DND-41 (cell line): Measurements from ENCODE around the gene TOR1A.

Source experiments
- ATAC-seq: fragments of 200-7000 bp; cut with Tn5 transposase; 3 replicates; pipeline ENCODE4 v1.9.1; 2021; ENCODE audit warnings: low read depth; ENCODE audit not compliant: insufficient read depth
- DNase-seq: peaks from one replicate; pipeline ENCODE4 v3.0.0-alpha.2; 2020
- H2AFZ ChIP-seq: 2 replicates; pipeline ENCODE4 v1.6.0; 2012; ENCODE audit warnings: low read depth, low read length
- H3K27ac ChIP-seq: 2 replicates; pipeline ENCODE4 v1.5.1; 2012; ENCODE audit warnings: low read length, inconsistent platforms
- H3K27me3 ChIP-seq: fragments of 200-600 bp; sonication (generic); 2 replicates; pipeline ENCODE4 v1.6.0; 2012; ENCODE audit warnings: low read length, mild to moderate bottlenecking, inconsistent platforms; ENCODE audit not compliant: insufficient read depth, poor library complexity
- H3K36me3 ChIP-seq: 2 replicates; pipeline ENCODE4 v1.5.1; 2012; ENCODE audit warnings: low read length, inconsistent platforms; ENCODE audit not compliant: insufficient read depth
- H3K4me1 ChIP-seq: 2 replicates; pipeline ENCODE4 v1.5.1; 2012; ENCODE audit warnings: mild to moderate bottlenecking, low read length; ENCODE audit not compliant: insufficient read depth
- H3K4me2 ChIP-seq: 2 replicates; pipeline ENCODE4 v1.6.0; 2012; ENCODE audit warnings: mild to moderate bottlenecking, moderate library complexity, low read length, inconsistent platforms; ENCODE audit not compliant: insufficient read depth
- H3K4me3 ChIP-seq, 2 experiments: fragments of 200-600 bp in 1 of 2; shearing (Covaris generic) in 1 of 2; 2 replicates each; pipeline ENCODE4 v1.5.1; 2012 to 2016; ENCODE audit warnings: inconsistent platforms in 2 of 2, low read length in 2 of 2, mild to moderate bottlenecking in 2 of 2, low read depth in 1 of 2, moderate library complexity in 1 of 2
- H3K79me2 ChIP-seq: 2 replicates; pipeline ENCODE4 v1.6.0; 2012; ENCODE audit warnings: low read length, inconsistent platforms; ENCODE audit not compliant: insufficient read depth
- H3K9ac ChIP-seq: 2 replicates; pipeline ENCODE4 v1.6.0; 2012; ENCODE audit warnings: low read depth, mild to moderate bottlenecking, inconsistent platforms, low read length, moderate library complexity
- H3K9me3 ChIP-seq: 2 replicates; pipeline ENCODE4 v1.5.1; 2012; ENCODE audit warnings: low read length, moderate library complexity, mild to moderate bottlenecking, inconsistent platforms; ENCODE audit not compliant: insufficient read depth, severe bottlenecking
- H4K20me1 ChIP-seq: 2 replicates; pipeline ENCODE4 v1.6.0; 2012; ENCODE audit warnings: low read length; ENCODE audit not compliant: insufficient read depth
- CTCF ChIP-seq: IDR thresholded peaks from 2 replicates; pipeline ENCODE4 v1.5.1; 2012; ENCODE audit warnings: borderline replicate concordance, low read length, moderate library complexity, mild to moderate bottlenecking; ENCODE audit not compliant: poor library complexity, severe bottlenecking; ENCODE audit errors: extremely low read depth
- EZH2 ChIP-seq: IDR thresholded peaks from 3 replicates; pipeline ENCODE4 v1.6.1; 2012; ENCODE audit warnings: borderline replicate concordance, low read depth, mild to moderate bottlenecking, moderate library complexity, low read length, inconsistent platforms; ENCODE audit not compliant: severe bottlenecking

TOR1A gene

GRCh38 chr9:129826759-129827158, 2.8 kb upstream of the TOR1A start:
- no peak for DNase-seq
- H3K4me3 ChIP-seq = no peak overlapping the region
- H2AFZ ChIP-seq = no peak overlapping the region
- TF ChIP-seq EZH2 (no peak), CTCF (no peak)
- H3K36me3 ChIP-seq = peaks cover 52% of the 10 kb centered on the region
- H3K9me3 ChIP-seq = no peaks in the 10 kb centered on the region
- no peak overlapping the region for H3K27ac ChIP-seq
- no peak overlapping the region for H3K9ac ChIP-seq
- peaks cover 15% of the 10 kb centered on the region for H3K4me1 ChIP-seq
- peaks cover 20% of the 10 kb centered on the region for H3K79me2 ChIP-seq
- peaks cover 10% of the 10 kb centered on the region for H4K20me1 ChIP-seq
- H3K4me2 ChIP-seq = no peak overlapping the region
- no peaks in the 10 kb centered on the region for H3K27me3 ChIP-seq
- ATAC-seq = no peak

GRCh38 chr9:129826344-129826743, 2.4 kb upstream of the TOR1A start:
- H2AFZ ChIP-seq = no peak overlapping the region
- no peak for ATAC-seq
- no peak for DNase-seq
- TF ChIP-seq CTCF (no peak), EZH2 (no peak)
- H3K9ac ChIP-seq = no peak overlapping the region
- H3K4me2 ChIP-seq = no peak overlapping the region
- H3K9me3 ChIP-seq = no peaks in the 10 kb centered on the region
- H3K27me3 ChIP-seq = no peaks in the 10 kb centered on the region
- H3K36me3 ChIP-seq = peaks cover 52% of the 10 kb centered on the region
- H3K4me3 ChIP-seq = no peak overlapping the region
- H3K79me2 ChIP-seq = peaks cover 23% of the 10 kb centered on the region
- H4K20me1 ChIP-seq = peaks cover 10% of the 10 kb centered on the region
- peaks cover 15% of the 10 kb centered on the region for H3K4me1 ChIP-seq
- H3K27ac ChIP-seq = no peak overlapping the region

- Histone ChIP-seq H3K27ac (peak overlapping the region; percentile 89), H3K4me1 (peaks cover 15% of the 10 kb centered on the region), H2AFZ (peak overlapping the region; percentile 91), H3K4me2 (peak overlapping the region; percentile 94; the same call in 1 of the 2 replicates), H4K20me1 (peaks cover 15% of the 10 kb centered on the region), H3K9me3 (no peaks in the 10 kb centered on the region), H3K27me3 (no peaks in the 10 kb centered on the region), H3K9ac (peak overlapping the region; percentile 82), H3K79me2 (peaks cover 34% of the 10 kb centered on the region), H3K4me3 (peak overlapping the region; percentile 33 to 97; a peak in 3 of 4 replicates), H3K36me3 (peaks cover 48% of the 10 kb centered on the region)
- TF ChIP-seq EZH2 = no peak
- TF ChIP-seq CTCF = no peak
- peak; percentile 49 for ATAC-seq
- DNase-seq = no peak
Measured at GRCh38 chr9:129823542-129823934, 398 bp downstream of the TOR1A start.
